ENCODE measurements around the gene BTBD16. TPM values are rescaled to one million over a fixed set of nuclear protein-coding genes. Genes with fewer than 3 reads are reported as not detected.

Gene BTBD16
- total and polyA plus RNA-seq, 2 of the 13 experiments (the other 11 are each of a cell fraction or from before 2014, with no cell fraction given) = 5.0 to 11.9 TPM

DNA sequence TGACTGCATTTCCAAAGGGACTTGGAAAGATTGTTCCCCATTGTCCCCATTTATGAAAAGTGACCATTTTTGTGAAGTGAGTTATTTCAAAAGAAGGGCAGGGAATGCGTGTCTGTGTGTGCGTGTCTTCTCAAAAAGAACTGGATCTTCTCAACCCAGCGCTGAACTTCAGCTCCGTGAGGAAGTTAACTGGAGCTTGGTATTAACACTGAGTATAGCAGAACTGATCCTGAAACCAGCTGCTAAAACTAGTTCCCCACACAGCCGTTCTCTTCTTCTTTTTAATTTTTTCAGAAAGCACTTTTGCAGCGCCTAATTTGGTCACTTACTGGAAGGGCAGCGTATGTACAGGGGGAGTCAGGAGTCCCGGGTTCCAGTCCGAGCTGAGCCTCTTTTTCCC is 57.6 kb downstream of the BTBD16 start:
- intact Hi-C loops (cut with micrococcal nuclease; ENCODE audit: unreplicated experiment) (no loop called here), in situ Hi-C loops (cut with HindIII; ENCODE audit: extremely low pct_ligation_motif_present, low pct_unique_long_range_greater_than_20kb) (no loop called here)
- ATAC-seq (no peak), FAIRE-seq (no peak), DNase-seq (ENCODE audit: low spot score) (no peak)
- POLR2A ChIA-PET = interaction anchor here (1.6 to 7.6 kb wide), 3 partner anchors 16 to 24 kb away, joined by 4 to 141 read pairs (median 9); no protein-coding TSS in a partner anchor
- Histone ChIP-seq H3K9ac (ENCODE audit: insufficient read depth, low read depth, low read length) (no peak overlapping the region), H3K36me3 (replicated peaks in 1 of 2; ENCODE audit: control insufficient read depth in 1 of 2, insufficient read depth in 2 of 2, low read length in 2 of 2) (no peaks in the 10 kb centered on the region), H3K79me2 (ENCODE audit: insufficient read depth, low read length) (peaks cover 8% of the 10 kb centered on the region), H3K4me2 (ENCODE audit: low read depth, low read length) (no peak overlapping the region), H3K4me3 (replicated peaks in 1 of 3; ENCODE audit: insufficient read depth in 1 of 3, low read depth in 2 of 3, low read length in 3 of 3) (no peak overlapping the region), H2AFZ (ENCODE audit: low read length) (no peak overlapping the region), H3K9me3 (ENCODE audit: low read length) (no peaks in the 10 kb centered on the region), H3K27ac (ENCODE audit: extremely low read length, insufficient read depth, low read length) (no peak overlapping the region), H3K4me1 (ENCODE audit: insufficient read depth, low read length) (peaks cover 51% of the 10 kb centered on the region), H3K27me3 (ENCODE audit: control insufficient read depth in 1 of 2, insufficient read depth in 2 of 2, low read length in 2 of 2) (no peaks in the 10 kb centered on the region), H4K20me1 (ENCODE audit: insufficient read depth, low read length) (no peaks in the 10 kb centered on the region)
- CTCF ChIA-PET (ENCODE audit: low intra/inter-chr PET ratio, low total read pairs) = no interaction called here
- no peak for TF ChIP-seq TAF1 (CRISPR knock-in tag; IDR thresholded peaks at IDR 0.05)
- no peak for TF ChIP-seq MIXL1 (CRISPR knock-in tag; IDR thresholded peaks at IDR 0.05)
- TF ChIP-seq, protein P1, sequence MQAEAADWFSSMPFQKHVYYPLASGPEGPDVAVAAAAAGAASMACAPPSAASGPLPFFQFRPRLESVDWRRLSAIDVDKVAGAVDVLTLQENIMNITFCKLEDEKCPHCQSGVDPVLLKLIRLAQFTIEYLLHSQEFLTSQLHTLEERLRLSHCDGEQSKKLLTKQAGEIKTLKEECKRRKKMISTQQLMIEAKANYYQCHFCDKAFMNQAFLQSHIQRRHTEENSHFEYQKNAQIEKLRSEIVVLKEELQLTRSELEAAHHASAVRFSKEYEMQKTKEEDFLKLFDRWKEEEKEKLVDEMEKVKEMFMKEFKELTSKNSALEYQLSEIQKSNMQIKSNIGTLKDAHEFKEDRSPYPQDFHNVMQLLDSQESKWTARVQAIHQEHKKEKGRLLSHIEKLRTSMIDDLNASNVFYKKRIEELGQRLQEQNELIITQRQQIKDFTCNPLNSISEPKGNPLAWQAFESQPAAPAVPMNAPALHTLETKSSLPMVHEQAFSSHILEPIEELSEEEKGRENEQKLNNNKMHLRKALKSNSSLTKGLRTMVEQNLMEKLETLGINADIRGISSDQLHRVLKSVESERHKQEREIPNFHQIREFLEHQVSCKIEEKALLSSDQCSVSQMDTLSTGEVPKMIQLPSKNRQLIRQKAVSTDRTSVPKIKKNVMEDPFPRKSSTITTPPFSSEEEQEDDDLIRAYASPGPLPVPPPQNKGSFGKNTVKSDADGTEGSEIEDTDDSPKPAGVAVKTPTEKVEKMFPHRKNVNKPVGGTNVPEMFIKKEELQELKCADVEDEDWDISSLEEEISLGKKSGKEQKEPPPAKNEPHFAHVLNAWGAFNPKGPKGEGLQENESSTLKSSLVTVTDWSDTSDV (CRISPR knock-in tag; IDR thresholded peaks at IDR 0.05) = no peak
- TF ChIP-seq, protein P2, sequence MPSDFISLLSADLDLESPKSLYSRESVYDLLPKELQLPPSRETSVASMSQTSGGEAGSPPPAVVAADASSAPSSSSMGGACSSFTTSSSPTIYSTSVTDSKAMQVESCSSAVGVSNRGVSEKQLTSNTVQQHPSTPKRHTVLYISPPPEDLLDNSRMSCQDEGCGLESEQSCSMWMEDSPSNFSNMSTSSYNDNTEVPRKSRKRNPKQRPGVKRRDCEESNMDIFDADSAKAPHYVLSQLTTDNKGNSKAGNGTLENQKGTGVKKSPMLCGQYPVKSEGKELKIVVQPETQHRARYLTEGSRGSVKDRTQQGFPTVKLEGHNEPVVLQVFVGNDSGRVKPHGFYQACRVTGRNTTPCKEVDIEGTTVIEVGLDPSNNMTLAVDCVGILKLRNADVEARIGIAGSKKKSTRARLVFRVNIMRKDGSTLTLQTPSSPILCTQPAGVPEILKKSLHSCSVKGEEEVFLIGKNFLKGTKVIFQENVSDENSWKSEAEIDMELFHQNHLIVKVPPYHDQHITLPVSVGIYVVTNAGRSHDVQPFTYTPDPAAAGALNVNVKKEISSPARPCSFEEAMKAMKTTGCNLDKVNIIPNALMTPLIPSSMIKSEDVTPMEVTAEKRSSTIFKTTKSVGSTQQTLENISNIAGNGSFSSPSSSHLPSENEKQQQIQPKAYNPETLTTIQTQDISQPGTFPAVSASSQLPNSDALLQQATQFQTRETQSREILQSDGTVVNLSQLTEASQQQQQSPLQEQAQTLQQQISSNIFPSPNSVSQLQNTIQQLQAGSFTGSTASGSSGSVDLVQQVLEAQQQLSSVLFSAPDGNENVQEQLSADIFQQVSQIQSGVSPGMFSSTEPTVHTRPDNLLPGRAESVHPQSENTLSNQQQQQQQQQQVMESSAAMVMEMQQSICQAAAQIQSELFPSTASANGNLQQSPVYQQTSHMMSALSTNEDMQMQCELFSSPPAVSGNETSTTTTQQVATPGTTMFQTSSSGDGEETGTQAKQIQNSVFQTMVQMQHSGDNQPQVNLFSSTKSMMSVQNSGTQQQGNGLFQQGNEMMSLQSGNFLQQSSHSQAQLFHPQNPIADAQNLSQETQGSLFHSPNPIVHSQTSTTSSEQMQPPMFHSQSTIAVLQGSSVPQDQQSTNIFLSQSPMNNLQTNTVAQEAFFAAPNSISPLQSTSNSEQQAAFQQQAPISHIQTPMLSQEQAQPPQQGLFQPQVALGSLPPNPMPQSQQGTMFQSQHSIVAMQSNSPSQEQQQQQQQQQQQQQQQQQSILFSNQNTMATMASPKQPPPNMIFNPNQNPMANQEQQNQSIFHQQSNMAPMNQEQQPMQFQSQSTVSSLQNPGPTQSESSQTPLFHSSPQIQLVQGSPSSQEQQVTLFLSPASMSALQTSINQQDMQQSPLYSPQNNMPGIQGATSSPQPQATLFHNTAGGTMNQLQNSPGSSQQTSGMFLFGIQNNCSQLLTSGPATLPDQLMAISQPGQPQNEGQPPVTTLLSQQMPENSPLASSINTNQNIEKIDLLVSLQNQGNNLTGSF (CRISPR knock-in tag; IDR thresholded peaks at IDR 0.05) = no peak
- TF ChIP-seq NFATC3 (CRISPR knock-in tag; IDR thresholded peaks at IDR 0.05) = no peak
- WGBS (ENCODE audit: low lambda C conversion rate) = 86% methylated on average over 9 of the region's 9 CpGs
- no TSS peak for BruUV-seq (replicated peaks)

Measured in HepG2 (cell line).